ENCODE data around the gene LRRIQ3. TPM values are rescaled to one million over a fixed set of nuclear protein-coding genes. Genes with fewer than 3 reads are reported as not detected.
A peak's percentile ranks its signal among the peaks of the same experiment; 100 is the strongest.

Gene LRRIQ3
- total and polyA plus RNA-seq, 4 experiments from 2014 or later = 2.2 to 3.3 (median 2.7) TPM

DNA sequence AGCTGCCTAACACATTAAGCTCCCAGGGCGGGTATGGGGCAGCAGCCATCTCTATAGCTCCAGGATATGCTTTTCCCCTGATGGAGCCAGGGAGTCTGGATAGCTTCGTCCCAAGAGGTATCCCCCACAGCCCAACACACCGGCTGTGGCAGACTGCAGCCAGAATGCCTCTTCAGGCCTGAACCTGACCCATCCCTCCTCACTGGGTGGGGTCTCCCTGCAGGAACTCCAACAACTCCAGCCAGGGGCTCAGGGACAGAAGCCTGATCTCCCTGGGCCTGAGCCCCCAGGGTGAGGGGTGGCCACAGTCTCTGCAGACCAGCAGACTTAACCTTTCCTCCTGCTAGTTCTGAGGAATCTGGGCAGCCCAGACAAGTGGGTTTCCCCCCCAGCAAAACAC lies 159.9 kb downstream of the LRRIQ3 start:
- no peaks in the 10 kb centered on the region for H3K36me3 Mint-ChIP-seq
- no peaks in the 10 kb centered on the region for H3K27me3 Mint-ChIP-seq
- DNase-seq = no peak
- H3K27ac ChIP-seq (ENCODE audit: low read depth, low read length) = no peak overlapping the region
- H3K9me3 Mint-ChIP-seq = peaks cover 3 to 17% (median 9%) of the 10 kb centered on the region in 8 donors
- ChIA-PET POLR2A (ENCODE audit: partially characterized antibody) (no interaction called here), CTCF (ENCODE audit: partially characterized antibody) (no interaction called here)
- H3K27me3 ChIP-seq (ENCODE audit: insufficient read depth, low read length) = no peaks in the 10 kb centered on the region
- intact Hi-C loops (cut with micrococcal nuclease) = no loop called here
- no peak overlapping the region for H3K27ac Mint-ChIP-seq
- H3K4me1 Mint-ChIP-seq = no peaks in the 10 kb centered on the region
- H3K36me3 ChIP-seq (ENCODE audit: insufficient read depth, low read length) = no peaks in the 10 kb centered on the region
- H3K9me3 ChIP-seq (ENCODE audit: control insufficient read depth in 1 of 2, low read length in 2 of 2) = no peaks in the 10 kb centered on the region
- no peaks in the 10 kb centered on the region for H3K4me1 ChIP-seq (ENCODE audit: insufficient read depth, low read length)
- no peak overlapping the region for H3K4me3 ChIP-seq (ENCODE audit: low read length in 2 of 2)
- no peak overlapping the region for H3K4me3 Mint-ChIP-seq

- intact Hi-C loops (cut with micrococcal nuclease) = no loop called here
- Mint-ChIP-seq H3K4me3 (no peak overlapping the region), H3K36me3 (no peaks in the 10 kb centered on the region), H3K27me3 (peaks cover 0 to 2% of the 10 kb centered on the region in 2 donors), H3K9me3 (peaks cover 0 to 2% (median 0%) of the 10 kb centered on the region in 8 donors), H3K27ac (no peak overlapping the region), H3K4me1 (peaks cover 5 to 11% (median 8%) of the 10 kb centered on the region in 4 donors)
- ChIA-PET CTCF (ENCODE audit: partially characterized antibody) (no interaction called here), POLR2A (ENCODE audit: partially characterized antibody) (no interaction called here)
- no peak overlapping the region for H3K4me3 ChIP-seq (ENCODE audit: low read length in 2 of 2)
- H3K27me3 ChIP-seq (ENCODE audit: insufficient read depth, low read length) = no peaks in the 10 kb centered on the region
- no peak for DNase-seq
- no peak overlapping the region for H3K27ac ChIP-seq (ENCODE audit: low read depth, low read length)
- no peaks in the 10 kb centered on the region for H3K4me1 ChIP-seq (ENCODE audit: insufficient read depth, low read length)
- no peaks in the 10 kb centered on the region for H3K36me3 ChIP-seq (ENCODE audit: insufficient read depth, low read length)
- no peaks in the 10 kb centered on the region for H3K9me3 ChIP-seq (ENCODE audit: control insufficient read depth in 1 of 2, low read length in 2 of 2)
Measured at GRCh38 chr1:74012583-74012982, 185.4 kb downstream of the LRRIQ3 start.

GRCh38 chr1:74011736-74012135 lies 186.2 kb downstream of the LRRIQ3 start:
- H3K27me3 Mint-ChIP-seq = peaks cover 0 to 2% of the 10 kb centered on the region in 2 donors
- H3K9me3 ChIP-seq (ENCODE audit: control insufficient read depth in 1 of 2, low read length in 2 of 2) = no peaks in the 10 kb centered on the region
- H3K27ac ChIP-seq (ENCODE audit: low read depth, low read length) = no peak overlapping the region
- ChIA-PET POLR2A (ENCODE audit: partially characterized antibody) (no interaction called here), CTCF (ENCODE audit: partially characterized antibody) (no interaction called here)
- no peaks in the 10 kb centered on the region for H3K4me1 ChIP-seq (ENCODE audit: insufficient read depth, low read length)
- no peaks in the 10 kb centered on the region for H3K36me3 ChIP-seq (ENCODE audit: insufficient read depth, low read length)
- peaks cover 5 to 11% (median 8%) of the 10 kb centered on the region in 4 donors for H3K4me1 Mint-ChIP-seq
- H3K36me3 Mint-ChIP-seq = no peaks in the 10 kb centered on the region
- H3K27me3 ChIP-seq (ENCODE audit: insufficient read depth, low read length) = no peaks in the 10 kb centered on the region
- H3K4me3 ChIP-seq (ENCODE audit: low read length in 2 of 2) = no peak overlapping the region
- intact Hi-C loops (cut with micrococcal nuclease) = no loop called here
- no peak overlapping the region for H3K27ac Mint-ChIP-seq
- peaks cover 0 to 2% (median 0%) of the 10 kb centered on the region in 8 donors for H3K9me3 Mint-ChIP-seq
- no peak overlapping the region for H3K4me3 Mint-ChIP-seq
- DNase-seq = no peak

DNA sequence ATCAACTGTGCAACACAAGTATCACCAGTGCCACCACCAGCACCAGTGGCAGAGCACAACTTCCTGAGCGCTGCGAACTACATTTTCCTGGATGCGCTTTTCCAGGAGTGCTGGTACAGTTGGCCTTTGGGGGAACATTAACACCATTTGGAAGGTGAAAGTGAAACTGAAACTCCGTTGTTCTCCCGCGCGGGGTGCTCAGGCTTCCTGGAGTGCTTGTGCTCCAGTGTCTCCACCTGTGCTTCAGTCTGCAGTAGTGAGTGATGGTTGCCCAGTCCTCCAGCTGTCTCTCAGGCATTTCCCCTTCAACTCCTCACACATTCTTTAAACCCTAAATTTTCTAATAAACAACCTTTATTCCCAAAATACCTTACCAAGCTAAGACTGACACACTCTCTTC lies 187.8 kb downstream of the LRRIQ3 start:
- intact Hi-C loops (cut with micrococcal nuclease) = no loop called here
- H3K9me3 Mint-ChIP-seq = peaks cover 0 to 2% (median 0%) of the 10 kb centered on the region in 8 donors
- Histone ChIP-seq H3K27ac (ENCODE audit: low read depth, low read length) (no peak overlapping the region), H3K4me1 (ENCODE audit: insufficient read depth, low read length) (no peaks in the 10 kb centered on the region), H3K4me3 (ENCODE audit: low read length in 2 of 2) (peak overlapping the region in 1 of 2 donors; percentile 34), H3K27me3 (ENCODE audit: insufficient read depth, low read length) (no peaks in the 10 kb centered on the region), H3K36me3 (ENCODE audit: insufficient read depth, low read length) (no peaks in the 10 kb centered on the region), H3K9me3 (ENCODE audit: control insufficient read depth in 1 of 2, low read length in 2 of 2) (no peaks in the 10 kb centered on the region)
- peaks cover 0 to 2% of the 10 kb centered on the region in 2 donors for H3K27me3 Mint-ChIP-seq
- H3K27ac Mint-ChIP-seq = peak overlapping the region in 4 of 7 donors; percentile 78 to 87 (median 86)
- H3K36me3 Mint-ChIP-seq = no peaks in the 10 kb centered on the region
- DNase-seq = peak in 4 of 5 donors; percentile 9 to 12 (median 10)
- ChIA-PET POLR2A (ENCODE audit: partially characterized antibody) (no interaction called here), CTCF (ENCODE audit: partially characterized antibody) (no interaction called here)
- peaks cover 5 to 11% (median 8%) of the 10 kb centered on the region in 4 donors for H3K4me1 Mint-ChIP-seq
- peak overlapping the region; percentile 71 to 87 (median 83) for H3K4me3 Mint-ChIP-seq

DNA sequence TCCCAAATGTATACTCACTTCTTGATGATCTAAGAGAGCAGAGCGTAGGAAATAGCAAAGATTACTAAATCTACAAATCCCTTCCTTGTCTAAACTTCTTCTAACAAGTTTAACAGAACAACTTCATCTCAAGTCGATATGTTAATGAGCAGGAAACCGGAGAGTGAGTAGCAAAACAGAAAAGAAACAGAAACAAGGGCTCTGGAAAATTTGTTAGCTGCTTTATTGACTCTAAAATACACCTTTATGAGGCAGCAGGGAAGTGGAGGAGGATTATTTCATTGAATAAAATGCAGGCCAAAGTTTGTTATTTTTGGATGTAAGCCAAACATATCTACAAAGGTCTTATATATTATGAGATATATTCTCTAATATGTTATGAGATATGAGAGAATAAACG lies 192.4 kb downstream of the LRRIQ3 start:
- Histone ChIP-seq H3K36me3 (ENCODE audit: insufficient read depth, low read length) (no peaks in the 10 kb centered on the region), H3K27ac (ENCODE audit: low read depth, low read length) (no peak overlapping the region), H3K4me1 (ENCODE audit: insufficient read depth, low read length) (no peaks in the 10 kb centered on the region), H3K27me3 (ENCODE audit: insufficient read depth, low read length) (no peaks in the 10 kb centered on the region), H3K4me3 (ENCODE audit: low read length in 2 of 2) (no peak overlapping the region), H3K9me3 (ENCODE audit: control insufficient read depth in 1 of 2, low read length in 2 of 2) (no peaks in the 10 kb centered on the region)
- intact Hi-C loops (cut with micrococcal nuclease) = loop anchor here (10.0 kb wide), 1 partner anchor 679 kb away; no protein-coding TSS in a partner anchor
- Mint-ChIP-seq H3K4me1 (peaks cover 2 to 10% (median 6%) of the 10 kb centered on the region in 4 donors), H3K9me3 (no peaks in the 10 kb centered on the region), H3K36me3 (no peaks in the 10 kb centered on the region), H3K27ac (no peak overlapping the region), H3K27me3 (no peaks in the 10 kb centered on the region), H3K4me3 (no peak overlapping the region)
- DNase-seq = no peak
- ChIA-PET POLR2A (ENCODE audit: partially characterized antibody) (no interaction called here), CTCF (ENCODE audit: partially characterized antibody) (no interaction called here)

DNA sequence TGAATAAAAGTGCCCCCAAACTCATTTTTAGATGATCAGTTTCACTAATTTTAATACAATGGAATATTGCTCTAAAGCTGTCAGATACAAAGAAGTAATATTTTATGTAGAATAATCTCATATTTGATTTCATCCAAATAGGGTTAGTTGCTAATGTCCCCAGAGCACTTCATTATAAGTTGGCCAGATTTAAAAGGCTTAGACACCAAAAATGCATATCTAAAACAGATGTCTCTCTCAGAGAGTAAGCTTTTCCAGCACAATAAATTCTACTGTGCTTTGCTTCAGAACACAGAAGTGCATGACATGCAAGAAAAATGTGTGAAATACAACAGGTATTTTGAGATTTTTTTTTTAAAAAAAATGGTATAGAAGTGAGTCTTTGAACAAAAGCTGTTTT lies 194.2 kb downstream of the LRRIQ3 start:
- ChIA-PET CTCF (ENCODE audit: partially characterized antibody) (no interaction called here), POLR2A (ENCODE audit: partially characterized antibody) (no interaction called here)
- intact Hi-C loops (cut with micrococcal nuclease) = loop anchor here (10.0 kb wide), 1 partner anchor 681 kb away; no protein-coding TSS in a partner anchor
- Histone ChIP-seq H3K4me3 (ENCODE audit: low read length in 2 of 2) (no peak overlapping the region), H3K9me3 (ENCODE audit: control insufficient read depth in 1 of 2, low read length in 2 of 2) (no peaks in the 10 kb centered on the region), H3K36me3 (ENCODE audit: insufficient read depth, low read length) (no peaks in the 10 kb centered on the region), H3K27ac (ENCODE audit: low read depth, low read length) (no peak overlapping the region), H3K27me3 (ENCODE audit: insufficient read depth, low read length) (no peaks in the 10 kb centered on the region), H3K4me1 (ENCODE audit: insufficient read depth, low read length) (no peaks in the 10 kb centered on the region)
- Mint-ChIP-seq H3K27me3 (no peaks in the 10 kb centered on the region), H3K9me3 (no peaks in the 10 kb centered on the region), H3K27ac (no peak overlapping the region), H3K4me3 (no peak overlapping the region), H3K4me1 (no peaks in the 10 kb centered on the region), H3K36me3 (no peaks in the 10 kb centered on the region)
- no peak for DNase-seq

DNA sequence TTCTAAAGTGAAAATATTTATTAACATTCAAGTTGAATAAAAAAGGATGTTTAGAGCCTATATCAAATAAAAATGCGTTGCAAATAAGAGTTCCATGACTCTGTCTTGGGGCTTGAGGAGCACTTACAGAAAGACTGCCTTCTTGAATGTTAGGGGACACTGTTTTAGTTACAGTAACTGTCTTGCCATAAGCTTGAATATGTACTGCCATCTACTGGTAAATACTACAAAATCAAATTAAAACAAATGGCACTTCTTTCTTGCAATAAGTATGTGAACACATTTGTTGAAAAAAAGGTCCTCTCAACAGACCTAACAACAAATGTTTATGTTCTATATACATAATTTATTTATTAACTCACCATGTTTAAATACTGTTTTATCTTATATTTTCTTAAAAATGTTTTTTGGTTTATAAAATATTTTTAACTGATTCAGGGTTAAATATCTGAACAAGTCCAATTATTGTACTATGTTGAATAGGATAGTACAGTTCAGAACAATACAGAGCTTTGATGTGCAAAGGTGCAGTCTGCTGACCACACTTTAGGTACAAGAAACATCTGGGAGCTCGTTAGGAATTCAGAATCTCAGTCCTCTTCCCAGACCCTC lies 199.5 kb downstream of the LRRIQ3 start:
- Mint-ChIP-seq H3K27me3 (peaks cover 0 to 3% of the 10 kb centered on the region in 2 donors), H3K4me3 (no peak overlapping the region), H3K36me3 (no peaks in the 10 kb centered on the region), H3K4me1 (no peaks in the 10 kb centered on the region), H3K9me3 (peaks cover 0 to 1% (median 0%) of the 10 kb centered on the region in 8 donors), H3K27ac (no peak overlapping the region)
- H3K4me3 ChIP-seq (ENCODE audit: low read length in 2 of 2) = no peak overlapping the region
- H3K4me1 ChIP-seq (ENCODE audit: insufficient read depth, low read length) = no peaks in the 10 kb centered on the region
- CTCF ChIA-PET (ENCODE audit: partially characterized antibody) = no interaction called here
- H3K36me3 ChIP-seq (ENCODE audit: insufficient read depth, low read length) = no peaks in the 10 kb centered on the region
- intact Hi-C loops (cut with micrococcal nuclease) = no loop called here
- DNase-seq = peak in 1 of 5 donors; percentile 6
- no peaks in the 10 kb centered on the region for H3K9me3 ChIP-seq (ENCODE audit: control insufficient read depth in 1 of 2, low read length in 2 of 2)
- H3K27me3 ChIP-seq (ENCODE audit: insufficient read depth, low read length) = no peaks in the 10 kb centered on the region
- POLR2A ChIA-PET (ENCODE audit: partially characterized antibody) = no interaction called here
- no peak overlapping the region for H3K27ac ChIP-seq (ENCODE audit: low read depth, low read length)
